ENCODE measurements around the gene GUCD1.
A peak's percentile ranks its signal among the peaks of the same experiment; 100 is the strongest.

Gene GUCD1

DNA sequence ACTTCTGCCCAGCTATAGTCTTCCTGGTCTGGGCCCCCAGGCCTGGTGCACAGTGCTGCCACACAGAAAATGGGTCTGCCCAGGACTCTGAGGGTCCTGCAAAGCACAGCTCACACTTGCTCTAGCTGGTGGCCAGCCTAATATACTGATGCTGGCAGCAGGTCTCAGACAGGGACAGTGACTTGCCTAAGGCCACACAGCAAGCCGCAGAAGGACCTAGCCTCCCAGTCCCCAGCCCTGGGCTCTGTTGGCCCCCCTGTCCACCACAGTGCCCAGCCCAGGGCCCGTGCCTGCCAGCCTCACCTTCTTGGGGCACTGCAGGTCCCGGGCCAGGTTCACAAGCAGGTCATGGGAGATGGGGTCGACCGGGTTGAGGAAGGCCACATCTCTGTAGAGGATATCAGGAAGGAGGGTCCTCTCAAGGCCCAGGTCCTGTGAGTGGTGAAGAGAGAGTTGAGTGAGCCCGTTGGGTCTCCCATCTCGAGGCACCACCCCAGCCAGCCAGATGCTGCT, 34.6 kb upstream of the GUCD1 start:
- no peak for DNase-seq

GRCh38 chr22:24588757-24589481, 34.0 kb upstream of the GUCD1 start:
- no peak for DNase-seq

GRCh38 chr22:24588381-24588756, 33.4 kb upstream of the GUCD1 start:
- no peak for DNase-seq

DNA sequence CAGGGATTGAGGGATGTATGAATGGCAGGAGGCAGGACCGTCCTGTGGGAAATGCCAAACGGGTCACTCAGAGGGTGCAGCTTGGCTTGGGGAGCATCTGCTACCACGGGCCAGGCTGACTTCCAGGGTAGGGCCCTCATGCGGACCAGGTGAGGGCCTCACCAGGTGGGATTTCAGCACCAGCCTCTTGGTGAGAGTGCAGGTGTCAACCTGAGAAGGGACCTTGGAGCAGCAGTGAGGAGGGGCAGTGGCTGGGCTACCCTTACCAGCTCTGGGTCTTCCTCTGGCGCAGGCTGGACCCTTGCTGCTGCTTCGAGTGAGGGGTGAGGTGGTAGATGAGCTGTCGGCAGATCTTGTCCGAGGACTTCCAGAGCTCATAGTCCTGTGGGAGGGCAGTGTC, 33.0 kb upstream of the GUCD1 start:
- no peak for DNase-seq

- no peak for DNase-seq
Measured at GRCh38 chr22:24587251-24587650, 32.3 kb upstream of the GUCD1 start.

GRCh38 chr22:24585927-24586546, 31.1 kb upstream of the GUCD1 start:
- DNase-seq = no peak

DNA sequence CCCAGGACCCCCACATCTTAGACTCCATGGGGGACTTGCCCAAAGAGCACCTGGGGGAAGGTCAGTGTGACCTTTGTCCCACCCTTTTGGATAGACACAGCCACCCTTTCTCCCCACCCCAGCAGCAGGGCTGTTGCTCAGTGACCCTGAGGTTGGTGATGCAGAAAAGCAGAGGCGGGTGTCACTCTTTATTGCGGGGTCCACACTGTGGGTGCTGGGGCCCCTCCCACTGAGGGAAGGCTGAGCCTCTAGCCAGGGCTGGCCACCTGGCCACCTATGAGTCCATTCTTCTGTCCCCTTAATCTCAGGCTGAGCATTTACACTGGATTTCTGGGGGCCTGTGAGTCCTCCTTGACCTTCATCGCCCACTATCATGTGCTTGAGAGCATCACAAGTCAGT, 30.5 kb upstream of the GUCD1 start:
- DNase-seq = no peak

DNA sequence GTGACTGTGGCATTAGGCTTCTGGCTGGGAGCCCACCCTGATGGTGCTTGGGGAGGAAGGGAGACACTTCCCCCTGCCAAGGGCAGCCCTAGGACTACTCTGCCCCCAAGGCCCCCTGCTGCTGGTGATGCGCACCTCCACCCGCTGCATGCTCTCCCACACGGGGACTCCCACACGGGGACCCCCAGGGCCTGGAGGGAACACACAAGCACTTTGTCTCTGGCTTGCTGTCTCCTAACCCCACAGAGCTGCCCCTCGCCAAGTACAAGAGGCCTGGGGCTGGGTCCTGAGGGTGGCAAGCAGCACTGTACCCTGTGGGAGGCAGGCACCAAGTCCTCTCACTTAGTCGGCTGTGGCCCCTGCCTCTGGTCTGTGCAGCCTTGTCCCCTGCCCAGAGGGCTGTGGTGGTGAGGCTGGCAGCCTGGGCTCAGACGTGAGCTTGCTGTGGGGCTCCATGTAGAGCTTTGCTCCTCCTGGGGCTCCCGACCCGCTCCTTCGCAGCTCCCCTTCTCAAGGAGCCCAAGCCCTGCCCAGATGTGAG, 30.0 kb upstream of the GUCD1 start:
- DNase-seq = no peak

DNA sequence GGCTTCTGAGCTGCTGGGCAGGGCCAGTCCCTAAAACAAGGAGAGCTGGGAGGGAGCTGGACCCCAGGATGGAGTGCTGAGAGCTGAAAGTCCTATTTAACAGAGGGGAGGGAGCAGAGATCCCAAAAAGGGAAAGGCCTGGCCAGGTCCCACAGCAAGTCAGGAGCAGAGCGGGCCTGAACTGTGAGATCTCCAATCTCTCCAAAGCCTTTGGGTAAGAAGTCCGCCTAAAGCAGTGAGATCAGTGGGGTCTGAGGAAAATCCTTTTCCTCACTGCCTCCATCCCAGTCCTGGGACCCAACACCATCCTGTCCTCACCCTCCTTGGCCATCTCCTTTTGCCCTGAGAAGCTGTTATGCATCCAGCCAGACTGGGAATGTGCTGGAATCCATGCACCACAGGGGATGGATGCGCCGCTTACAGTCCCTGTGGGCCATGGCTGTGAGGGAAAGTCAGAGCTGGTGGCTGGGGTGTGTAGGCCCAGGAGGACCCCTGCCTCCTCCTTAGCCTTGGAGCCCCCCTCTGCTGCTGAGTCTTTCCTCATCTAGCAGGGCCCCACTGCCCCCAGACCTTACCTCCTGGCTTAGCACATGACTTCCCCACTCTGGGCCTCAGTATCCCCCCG, 29.3 kb upstream of the GUCD1 start:
- no peak for DNase-seq

DNA sequence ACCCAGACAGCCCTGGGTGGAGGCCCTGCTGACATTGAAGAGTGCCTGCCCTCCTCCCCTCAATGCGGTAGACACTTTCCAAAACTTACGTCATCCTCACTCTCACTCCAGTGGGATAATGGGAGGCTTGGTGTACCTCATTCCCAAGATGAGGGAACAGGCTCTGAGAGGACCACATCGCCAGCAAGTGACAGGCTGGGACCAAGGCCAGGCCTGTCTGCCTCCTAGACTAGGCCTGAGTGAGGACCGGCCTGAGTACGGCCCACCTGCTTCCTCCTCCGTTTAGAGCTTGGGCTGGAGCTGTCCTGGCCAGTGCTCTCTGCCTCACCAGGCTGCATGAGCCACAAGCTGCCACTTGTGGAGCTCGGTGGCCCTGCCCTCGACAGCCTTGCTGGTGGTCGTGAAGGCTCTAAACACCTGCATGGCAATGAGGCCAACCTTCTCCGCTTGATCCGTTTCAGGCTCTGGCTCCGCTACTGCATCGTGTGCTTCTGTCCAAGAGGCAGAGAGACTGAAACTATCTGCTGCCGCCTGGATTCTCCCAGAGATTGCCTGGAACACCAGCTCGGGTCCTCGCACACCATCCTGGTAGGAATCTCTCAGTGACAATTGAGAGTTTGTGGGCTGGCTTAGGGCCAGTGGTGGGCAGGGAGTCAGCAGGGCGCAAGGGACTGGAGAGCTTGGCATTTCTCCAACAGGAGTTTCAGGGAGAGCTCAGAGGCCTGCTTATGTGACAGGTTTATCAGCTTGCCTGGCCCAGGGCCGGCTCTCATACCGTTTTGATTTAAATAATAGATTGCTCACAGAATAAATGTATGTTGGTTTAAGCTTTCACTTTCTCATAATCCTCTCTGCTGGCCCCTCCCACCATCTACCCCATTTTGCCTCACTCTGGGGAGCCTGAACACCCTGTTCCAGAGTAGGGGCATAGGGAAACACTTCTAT, 28.6 kb upstream of the GUCD1 start:
- peak; percentile 94 for DNase-seq

DNA sequence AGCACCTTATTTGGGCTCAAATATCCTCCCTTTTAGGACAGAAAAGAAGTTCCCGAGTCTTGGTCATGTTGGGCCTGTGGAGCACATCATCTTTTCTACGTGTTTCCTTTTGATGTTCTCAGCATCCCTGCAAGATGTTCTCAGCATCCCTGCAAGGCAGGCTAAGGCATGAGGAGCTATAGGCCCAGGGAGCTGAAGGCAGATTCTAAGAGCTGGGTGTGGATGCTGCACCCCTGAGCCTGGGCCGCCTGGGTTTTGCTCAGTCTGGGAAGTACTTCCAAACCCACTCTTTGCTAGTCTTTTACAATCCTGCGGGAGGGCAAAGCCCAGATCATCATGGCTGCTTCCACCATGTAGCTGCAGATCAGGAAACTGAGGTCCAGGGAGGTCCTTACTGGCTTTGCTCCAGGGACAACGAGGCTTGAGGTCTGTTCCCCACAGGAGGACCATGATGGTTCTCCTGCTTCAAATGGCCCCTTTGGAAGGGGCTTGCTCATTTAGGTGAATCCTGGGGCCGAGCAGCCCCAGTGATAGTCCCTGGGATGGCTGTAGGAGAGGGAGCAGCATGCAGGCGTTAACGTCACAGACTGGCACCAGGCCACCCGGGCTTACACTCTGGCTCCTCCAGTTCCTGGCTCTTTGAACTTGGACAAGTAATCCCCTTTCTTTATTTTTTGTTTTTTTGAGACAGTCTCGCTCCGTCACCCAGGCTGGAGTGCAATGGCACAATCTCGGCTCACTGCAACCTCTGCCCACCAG, 27.3 kb upstream of the GUCD1 start:
- DNase-seq = no peak

DNA sequence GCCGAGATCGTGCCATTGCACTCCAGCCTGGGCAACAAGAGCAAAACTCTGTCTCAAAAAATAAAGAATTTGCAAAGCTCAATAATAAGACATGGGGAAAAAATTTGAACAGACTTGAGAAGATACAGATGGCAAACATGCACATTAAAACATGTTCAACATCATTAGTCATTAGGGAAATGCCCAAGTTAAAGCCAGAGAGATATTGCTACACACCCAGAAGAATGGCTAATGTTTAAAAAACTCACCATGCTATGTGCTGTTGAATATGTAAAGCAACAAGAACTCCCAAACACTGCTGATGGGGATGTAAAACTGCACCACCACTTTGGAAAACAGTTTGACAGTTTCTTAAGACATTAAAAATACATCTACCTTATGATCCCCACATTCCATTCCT, 25.3 kb upstream of the GUCD1 start:
- DNase-seq = no peak

GRCh38 chr22:24579258-24579601, 24.3 kb upstream of the GUCD1 start:
- no peak for DNase-seq

GRCh38 chr22:24578355-24579257, 23.7 kb upstream of the GUCD1 start:
- DNase-seq = no peak

- no peak for DNase-seq
Measured at GRCh38 chr22:24576778-24577177, 21.8 kb upstream of the GUCD1 start.

DNA sequence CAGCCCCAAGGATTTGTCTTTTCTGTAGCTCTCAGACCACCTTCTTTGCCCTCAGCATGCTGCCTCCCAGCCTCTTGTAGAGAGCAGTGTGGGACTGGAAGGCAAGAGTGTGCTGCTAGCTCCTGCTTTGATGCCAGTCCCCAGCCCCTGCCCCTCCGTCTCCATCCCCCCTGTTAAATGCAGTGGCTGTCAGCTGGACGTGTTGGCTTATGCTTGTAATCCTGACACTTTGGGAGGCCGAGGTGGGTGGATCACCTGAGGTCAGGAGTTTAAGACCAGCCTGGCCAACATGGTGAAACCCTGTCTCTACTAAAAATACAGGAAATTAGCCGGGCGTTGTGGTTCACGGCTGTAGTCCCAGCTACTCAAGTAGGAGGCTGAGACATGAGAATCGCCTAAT, 16.3 kb upstream of the GUCD1 start:
- DNase-seq = no peak

- DNase-seq = no peak
Measured at GRCh38 chr22:24567668-24568067, 12.7 kb upstream of the GUCD1 start.

- no peak for DNase-seq
Measured at GRCh38 chr22:24566899-24567511, 12.1 kb upstream of the GUCD1 start.

DNA sequence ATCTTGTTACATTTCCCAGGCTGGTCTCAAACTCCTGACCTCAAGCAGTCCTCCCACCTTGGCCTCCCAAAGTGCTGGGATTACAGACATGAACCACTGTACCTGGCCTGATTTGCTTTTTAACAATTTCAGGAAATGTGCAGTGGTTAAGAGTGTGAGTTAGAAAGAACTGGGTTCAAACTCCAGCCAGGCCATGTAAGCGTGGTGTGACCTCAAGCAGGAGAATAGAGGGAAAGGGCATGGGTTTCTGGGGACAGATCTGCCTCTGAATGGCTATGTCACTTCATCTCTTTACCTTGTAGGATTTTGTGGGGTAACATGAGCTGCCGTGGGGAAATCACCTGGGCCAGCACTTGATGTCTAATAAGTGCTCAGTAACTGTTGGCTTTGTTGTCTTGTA, 10.1 kb upstream of the GUCD1 start:
- DNase-seq = no peak

GRCh38 chr22:24564376-24565058, 9.6 kb upstream of the GUCD1 start:
- no peak for DNase-seq

All from NCI-H1105 (cell line).